PC-9 (cell line): ENCODE measurements around the gene RABL2B.
"Not testable (repeated sequence)": the region's sequence is repeated elsewhere in the genome, so short reads cannot be mapped to it uniquely, and the experiment has no call there.

Experiments used
- CTCF ChIP-seq: fragments of 200-600 bp; sonication (generic); conservative IDR thresholded peaks from 2 replicates; pipeline ENCODE4 v1.6.1; 2017; ENCODE audit warnings: mixed run types, antibody characterized with exemption, mild to moderate bottlenecking, moderate library complexity
- EZH2 ChIP-seq: fragments of 200-600 bp; sonication (generic); IDR thresholded peaks from 2 replicates; pipeline ENCODE4 v1.8.0; 2017; ENCODE audit warnings: antibody characterized with exemption, low read depth

GRCh38 chr22:50756406-50756805 lies 27.0 kb downstream of the RABL2B start:
- TF ChIP-seq CTCF, EZH2: not testable (repeated sequence)
